SJCRH30 (cell line): ENCODE results near the gene EGFR. TPM values are rescaled to one million over a fixed set of nuclear protein-coding genes. Genes with fewer than 3 reads are reported as not detected.
A peak's percentile ranks its signal among the peaks of the same experiment; 100 is the strongest.

Experiments used
- DNase-seq, 2 experiments: peaks; one replicate each; pipeline ENCODE4 v3.0.0-alpha.2; 2015 to 2020
- H3K27ac ChIP-seq: fragments of 250-450 bp; sonication (Bioruptor Pico); 2 replicates; pipeline ENCODE4 v1.5.1; 2020; ENCODE audit warnings: mild to moderate bottlenecking, moderate library complexity
- H3K27me3 ChIP-seq: fragments of 250-450 bp; sonication (Bioruptor Pico); 2 replicates; pipeline ENCODE4 v1.5.1; 2020; ENCODE audit warnings: mild to moderate bottlenecking, moderate library complexity
- H3K36me3 ChIP-seq: fragments of 250-450 bp; sonication (Bioruptor Pico); 2 replicates; pipeline ENCODE4 v1.5.1; 2020; ENCODE audit warnings: mild to moderate bottlenecking, moderate library complexity
- H3K4me1 ChIP-seq: fragments of 250-450 bp; sonication (Bioruptor Pico); 2 replicates; pipeline ENCODE4 v1.5.1; 2020; ENCODE audit warnings: mild to moderate bottlenecking, moderate library complexity
- H3K4me3 ChIP-seq: fragments of 250-450 bp; sonication (Bioruptor Pico); 2 replicates; pipeline ENCODE4 v1.5.1; 2020; ENCODE audit warnings: mild to moderate bottlenecking, moderate library complexity
- H3K9me3 ChIP-seq: fragments of 250-450 bp; sonication (Bioruptor Pico); replicated peaks from 2 replicates; pipeline ENCODE4 v1.5.1; 2020; ENCODE audit warnings: mild to moderate bottlenecking, moderate library complexity
- total RNA-seq: library from RNA; depleted of rRNA; stranded (reverse); fragments of >200 nt; shearing (Covaris generic); gene quantifications from 2 replicates; pipeline ENCODE4 v1.2.3, GENCODE V29; 2014

Gene EGFR
- total RNA-seq, 1 experiment from 2014 or later = 8.3 TPM

- Histone ChIP-seq H3K27me3 (peaks cover 15% of the 10 kb centered on the region), H3K4me1 (no peaks in the 10 kb centered on the region), H3K4me3 (no peak overlapping the region), H3K27ac (no peak overlapping the region), H3K36me3 (no peaks in the 10 kb centered on the region), H3K9me3 (no peaks in the 10 kb centered on the region; the same call in 1 of the 2 replicates)
- DNase-seq = no peak
Measured at GRCh38 chr7:55231736-55232280, 213.0 kb downstream of the EGFR start.

GRCh38 chr7:55233001-55233400 is 214.2 kb downstream of the EGFR start:
- no peak overlapping the region for H3K27ac ChIP-seq
- H3K36me3 ChIP-seq = no peaks in the 10 kb centered on the region
- H3K4me1 ChIP-seq = no peaks in the 10 kb centered on the region
- DNase-seq = no peak
- H3K9me3 ChIP-seq = no peaks in the 10 kb centered on the region; the same call in 1 of the 2 replicates
- H3K4me3 ChIP-seq = no peak overlapping the region
- H3K27me3 ChIP-seq = peaks cover 20% of the 10 kb centered on the region

- Histone ChIP-seq H3K9me3 (no peaks in the 10 kb centered on the region), H3K27ac (no peak overlapping the region), H3K4me3 (no peak overlapping the region), H3K36me3 (no peaks in the 10 kb centered on the region), H3K27me3 (peaks cover 30% of the 10 kb centered on the region), H3K4me1 (no peaks in the 10 kb centered on the region)
- DNase-seq = no peak
Measured at GRCh38 chr7:55234408-55234807, 215.6 kb downstream of the EGFR start.

GRCh38 chr7:55235115-55235514 is 216.3 kb downstream of the EGFR start:
- Histone ChIP-seq H3K27me3 (peaks cover 36% of the 10 kb centered on the region), H3K9me3 (no peaks in the 10 kb centered on the region), H3K4me3 (no peak overlapping the region), H3K36me3 (no peaks in the 10 kb centered on the region), H3K4me1 (no peaks in the 10 kb centered on the region), H3K27ac (no peak overlapping the region)
- DNase-seq = no peak

- Histone ChIP-seq H3K4me3 (no peak overlapping the region), H3K36me3 (no peaks in the 10 kb centered on the region), H3K27ac (no peak overlapping the region), H3K9me3 (no peaks in the 10 kb centered on the region), H3K27me3 (peaks cover 36% of the 10 kb centered on the region), H3K4me1 (no peaks in the 10 kb centered on the region)
- DNase-seq = no peak
Measured at GRCh38 chr7:55235801-55236200, 217.0 kb downstream of the EGFR start.

- Histone ChIP-seq H3K9me3 (no peaks in the 10 kb centered on the region), H3K4me3 (no peak overlapping the region), H3K27me3 (peaks cover 36% of the 10 kb centered on the region), H3K27ac (no peak overlapping the region), H3K4me1 (no peaks in the 10 kb centered on the region), H3K36me3 (no peaks in the 10 kb centered on the region)
- no peak for DNase-seq
Measured at GRCh38 chr7:55236476-55236875, 217.7 kb downstream of the EGFR start.

GRCh38 chr7:55237156-55237893 is 218.5 kb downstream of the EGFR start:
- peaks cover 36% of the 10 kb centered on the region for H3K27me3 ChIP-seq
- H3K4me3 ChIP-seq = no peak overlapping the region
- no peak for DNase-seq
- H3K4me1 ChIP-seq = no peaks in the 10 kb centered on the region
- no peaks in the 10 kb centered on the region for H3K9me3 ChIP-seq
- H3K36me3 ChIP-seq = no peaks in the 10 kb centered on the region
- H3K27ac ChIP-seq = no peak overlapping the region

GRCh38 chr7:55239406-55239805 is 220.6 kb downstream of the EGFR start:
- Histone ChIP-seq H3K27me3 (peaks cover 36% of the 10 kb centered on the region), H3K27ac (no peak overlapping the region), H3K36me3 (no peaks in the 10 kb centered on the region), H3K4me3 (no peak overlapping the region), H3K9me3 (no peaks in the 10 kb centered on the region), H3K4me1 (no peaks in the 10 kb centered on the region)
- DNase-seq = no peak

- Histone ChIP-seq H3K4me1 (no peaks in the 10 kb centered on the region), H3K9me3 (no peaks in the 10 kb centered on the region), H3K27me3 (peaks cover 34% of the 10 kb centered on the region), H3K4me3 (no peak overlapping the region), H3K27ac (no peak overlapping the region), H3K36me3 (no peaks in the 10 kb centered on the region)
- DNase-seq = no peak
Measured at GRCh38 chr7:55240418-55241142, 221.8 kb downstream of the EGFR start.

GRCh38 chr7:55241958-55242357 is 223.1 kb downstream of the EGFR start:
- no peaks in the 10 kb centered on the region for H3K9me3 ChIP-seq
- H3K27me3 ChIP-seq = peaks cover 20% of the 10 kb centered on the region
- DNase-seq = no peak
- no peak overlapping the region for H3K27ac ChIP-seq
- H3K4me1 ChIP-seq = 0 out of 2 replicates have a peak, but pooled peaks cover 2% of the 10 kb centered on the region
- no peak overlapping the region for H3K4me3 ChIP-seq
- no peaks in the 10 kb centered on the region for H3K36me3 ChIP-seq

- H3K4me1 ChIP-seq = peaks cover 7% of the 10 kb centered on the region
- H3K27me3 ChIP-seq = peaks cover 16% of the 10 kb centered on the region
- H3K36me3 ChIP-seq = no peaks in the 10 kb centered on the region
- H3K4me3 ChIP-seq = no peak overlapping the region
- no peaks in the 10 kb centered on the region for H3K9me3 ChIP-seq
- DNase-seq = no peak
- H3K27ac ChIP-seq = no peak overlapping the region
Measured at GRCh38 chr7:55242613-55243012, 223.8 kb downstream of the EGFR start.

- Histone ChIP-seq H3K27me3 (peaks cover 8% of the 10 kb centered on the region; the same call in 1 of the 2 replicates), H3K4me1 (peaks cover 10% of the 10 kb centered on the region), H3K27ac (no peak overlapping the region), H3K4me3 (no peak overlapping the region), H3K36me3 (no peaks in the 10 kb centered on the region), H3K9me3 (no peaks in the 10 kb centered on the region)
- DNase-seq = no peak
Measured at GRCh38 chr7:55244006-55244745, 225.4 kb downstream of the EGFR start.

GRCh38 chr7:55245271-55245723 is 226.5 kb downstream of the EGFR start:
- Histone ChIP-seq H3K27ac (no peak overlapping the region), H3K9me3 (no peaks in the 10 kb centered on the region), H3K36me3 (no peaks in the 10 kb centered on the region), H3K27me3 (no peaks in the 10 kb centered on the region), H3K4me3 (no peak overlapping the region), H3K4me1 (peaks cover 10% of the 10 kb centered on the region)
- DNase-seq = no peak

GRCh38 chr7:55246171-55246570 is 227.4 kb downstream of the EGFR start:
- H3K27ac ChIP-seq = no peak overlapping the region

GRCh38 chr7:55247428-55247827 is 228.6 kb downstream of the EGFR start:
- Histone ChIP-seq H3K36me3 (no peaks in the 10 kb centered on the region), H3K27me3 (no peaks in the 10 kb centered on the region), H3K27ac (no peak overlapping the region), H3K4me1 (peaks cover 10% of the 10 kb centered on the region), H3K9me3 (no peaks in the 10 kb centered on the region), H3K4me3 (no peak overlapping the region)
- peak in 1 of 2 experiments; percentile 13 for DNase-seq

More at GRCh38 chr7:55246171-55246570, 227.4 kb downstream of the EGFR start:
- H3K36me3 ChIP-seq = no peaks in the 10 kb centered on the region
- H3K4me1 ChIP-seq = peaks cover 10% of the 10 kb centered on the region
- DNase-seq = peak in 1 of 2 experiments; percentile 16
- no peaks in the 10 kb centered on the region for H3K9me3 ChIP-seq
- no peak overlapping the region for H3K4me3 ChIP-seq
- H3K27me3 ChIP-seq = no peaks in the 10 kb centered on the region
